GM19193 (cell line): Measurements from ENCODE around the gene SEC61B.

Experiments
- POLR2A ChIP-seq: IDR thresholded peaks from 4 replicates; pipeline ENCODE4 v1.6.1; 2011; ENCODE audit not compliant: insufficient read depth, insufficient read length; ENCODE audit errors: extremely low read depth

The SEC61B gene

GRCh38 chr9:99220011-99220410 lies 2.1 kb upstream of the SEC61B start:
- TF ChIP-seq POLR2A = no peak

GRCh38 chr9:99221266-99221620 lies 839 bp upstream of the SEC61B start:
- TF ChIP-seq POLR2A = no peak

GRCh38 chr9:99222416-99223270 lies 561 bp downstream of the SEC61B start:
- no peak for TF ChIP-seq POLR2A

- no peak for TF ChIP-seq POLR2A
These were observed 2.4 kb downstream of the SEC61B start for GRCh38 chr9:99224445-99224844.

GRCh38 chr9:99226054-99226453 lies 4.0 kb downstream of the SEC61B start:
- no peak for TF ChIP-seq POLR2A

- TF ChIP-seq POLR2A = no peak
These were observed 8.1 kb downstream of the SEC61B start for GRCh38 chr9:99230206-99230605.

- TF ChIP-seq POLR2A = no peak
These were observed 9.6 kb downstream of the SEC61B start for GRCh38 chr9:99231711-99232110.

GRCh38 chr9:99234618-99235017 lies 12.5 kb downstream of the SEC61B start:
- TF ChIP-seq POLR2A = no peak

GRCh38 chr9:99235069-99235468 lies 13.0 kb downstream of the SEC61B start:
- no peak for TF ChIP-seq POLR2A

GRCh38 chr9:99235926-99236634 lies 14.0 kb downstream of the SEC61B start:
- peak; percentile 29 for TF ChIP-seq POLR2A

GRCh38 chr9:99237356-99237755 lies 15.3 kb downstream of the SEC61B start:
- no peak for TF ChIP-seq POLR2A

GRCh38 chr9:99238331-99238730 lies 16.2 kb downstream of the SEC61B start:
- no peak for TF ChIP-seq POLR2A

- no peak for TF ChIP-seq POLR2A
These were observed 17.4 kb downstream of the SEC61B start for GRCh38 chr9:99239341-99240060.

GRCh38 chr9:99241106-99241505 lies 19.0 kb downstream of the SEC61B start:
- TF ChIP-seq POLR2A = no peak
